GM19099 (cell line): Measurements from ENCODE around the gene NPPA.
A peak's percentile ranks its signal among the peaks of the same experiment; 100 is the strongest.

Experiments
- POLR2A ChIP-seq: IDR thresholded peaks from 3 replicates; pipeline ENCODE4 v1.6.1; 2011; ENCODE audit warnings: low read depth; ENCODE audit not compliant: insufficient read length; ENCODE audit errors: extremely low read depth

The NPPA gene

DNA sequence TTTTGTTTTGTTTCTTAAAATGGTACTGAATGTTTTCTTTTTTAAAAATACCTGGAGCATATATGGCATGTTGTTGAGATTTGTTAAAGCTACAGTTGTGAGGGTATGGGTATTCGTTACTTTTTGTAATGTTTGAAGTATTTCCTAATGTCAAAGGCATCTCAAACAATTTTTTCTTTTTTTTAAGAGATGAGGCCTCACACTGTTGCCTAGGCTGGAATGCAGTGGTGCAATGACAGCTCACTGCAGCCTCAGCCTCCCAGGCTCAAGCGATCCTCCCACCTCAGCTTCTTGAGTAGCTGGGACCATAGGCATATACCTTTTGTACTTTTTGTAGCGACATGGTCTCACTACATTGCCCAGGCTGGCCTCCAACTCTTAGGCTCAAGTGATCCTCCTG lies 25.5 kb downstream of the NPPA start:
- TF ChIP-seq POLR2A = no peak

DNA sequence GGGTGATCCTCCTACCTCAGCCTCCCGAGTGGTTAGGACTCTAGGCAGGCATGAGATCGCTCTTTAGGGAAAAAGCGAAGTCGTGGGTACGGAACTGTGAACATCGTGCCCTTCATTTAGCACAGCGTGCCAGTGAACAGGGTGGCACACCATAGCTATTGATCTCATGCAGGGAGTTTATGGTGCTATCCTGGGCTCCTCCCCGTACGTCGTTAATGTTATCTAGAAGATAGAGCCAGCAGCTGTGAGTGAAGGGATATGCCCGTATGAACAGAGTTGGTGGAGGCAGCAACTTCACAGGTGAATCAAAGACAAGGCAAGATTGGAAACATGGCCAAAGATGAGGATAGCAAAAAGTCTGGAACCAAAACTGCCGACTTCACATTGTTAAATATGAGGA lies 30.4 kb downstream of the NPPA start:
- TF ChIP-seq POLR2A = no peak

DNA sequence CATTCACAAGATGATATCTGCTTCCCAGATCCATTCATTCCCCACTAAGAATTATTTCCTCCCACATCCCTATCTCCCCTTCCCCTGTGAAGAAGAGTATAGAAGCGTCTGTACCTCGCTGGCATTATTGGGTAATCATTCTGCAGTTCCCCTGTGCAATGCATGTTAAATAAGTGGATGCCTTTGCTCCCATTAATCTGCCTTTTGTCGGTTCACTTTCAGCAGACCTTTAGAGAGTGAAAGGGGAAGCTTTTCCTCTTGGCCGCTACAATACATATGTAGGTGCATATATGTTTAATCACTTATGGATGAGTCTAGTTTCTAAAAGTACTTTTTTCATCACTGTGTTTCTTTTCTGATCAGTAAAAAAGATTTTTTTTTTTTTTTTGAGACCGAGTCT lies 34.6 kb downstream of the NPPA start:
- no peak for TF ChIP-seq POLR2A

DNA sequence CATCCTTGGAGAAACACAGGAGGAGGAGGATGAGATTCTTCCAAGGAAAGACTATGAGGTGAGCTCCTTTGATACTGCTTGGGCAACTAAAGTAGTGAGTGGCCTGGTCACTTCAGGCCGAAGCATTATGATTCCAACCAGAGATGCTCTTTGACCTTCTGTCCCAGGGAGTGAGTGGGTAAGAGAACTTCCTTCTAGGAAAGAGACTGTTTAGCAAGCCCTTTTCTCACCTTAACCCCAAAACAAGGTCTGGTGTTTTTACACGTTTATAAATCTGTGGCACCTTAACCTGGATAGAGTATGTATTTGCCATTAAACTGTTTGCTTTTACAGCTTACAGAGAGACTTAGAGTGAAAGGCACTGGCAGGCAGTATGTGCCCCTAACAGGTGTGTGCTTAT lies 40.5 kb downstream of the NPPA start:
- TF ChIP-seq POLR2A = no peak

DNA sequence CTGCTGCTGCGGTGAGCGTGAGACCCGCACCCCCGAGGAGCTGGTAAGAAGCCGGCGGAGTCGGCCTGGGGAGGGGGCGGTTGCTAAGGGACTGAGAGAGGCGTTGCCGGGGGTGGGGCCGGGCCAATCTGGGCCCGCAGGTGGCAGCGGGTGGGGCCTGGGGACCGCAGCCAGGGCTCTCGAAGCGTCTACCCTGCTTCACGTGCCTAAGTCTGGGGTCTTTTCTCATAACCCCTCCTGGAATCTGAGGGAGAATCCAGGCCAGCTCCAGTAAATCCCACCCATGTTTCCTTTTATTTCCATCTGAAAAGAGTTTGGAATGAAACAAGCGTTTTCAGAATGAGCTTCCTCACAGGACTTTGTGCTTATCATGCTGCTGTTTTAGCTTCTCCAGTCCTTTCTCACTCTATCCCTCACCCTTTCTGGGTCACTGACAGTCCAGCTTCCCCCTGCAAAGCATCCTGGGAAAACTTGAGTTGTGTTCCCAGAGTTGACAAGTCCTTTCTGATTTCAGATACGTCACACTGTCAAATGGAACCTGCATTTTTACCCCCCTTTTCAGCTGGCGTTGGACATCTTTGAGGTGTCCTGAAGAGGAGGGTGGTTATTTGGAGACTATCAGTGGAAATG lies 41.2 kb downstream of the NPPA start:
- no peak for TF ChIP-seq POLR2A

DNA sequence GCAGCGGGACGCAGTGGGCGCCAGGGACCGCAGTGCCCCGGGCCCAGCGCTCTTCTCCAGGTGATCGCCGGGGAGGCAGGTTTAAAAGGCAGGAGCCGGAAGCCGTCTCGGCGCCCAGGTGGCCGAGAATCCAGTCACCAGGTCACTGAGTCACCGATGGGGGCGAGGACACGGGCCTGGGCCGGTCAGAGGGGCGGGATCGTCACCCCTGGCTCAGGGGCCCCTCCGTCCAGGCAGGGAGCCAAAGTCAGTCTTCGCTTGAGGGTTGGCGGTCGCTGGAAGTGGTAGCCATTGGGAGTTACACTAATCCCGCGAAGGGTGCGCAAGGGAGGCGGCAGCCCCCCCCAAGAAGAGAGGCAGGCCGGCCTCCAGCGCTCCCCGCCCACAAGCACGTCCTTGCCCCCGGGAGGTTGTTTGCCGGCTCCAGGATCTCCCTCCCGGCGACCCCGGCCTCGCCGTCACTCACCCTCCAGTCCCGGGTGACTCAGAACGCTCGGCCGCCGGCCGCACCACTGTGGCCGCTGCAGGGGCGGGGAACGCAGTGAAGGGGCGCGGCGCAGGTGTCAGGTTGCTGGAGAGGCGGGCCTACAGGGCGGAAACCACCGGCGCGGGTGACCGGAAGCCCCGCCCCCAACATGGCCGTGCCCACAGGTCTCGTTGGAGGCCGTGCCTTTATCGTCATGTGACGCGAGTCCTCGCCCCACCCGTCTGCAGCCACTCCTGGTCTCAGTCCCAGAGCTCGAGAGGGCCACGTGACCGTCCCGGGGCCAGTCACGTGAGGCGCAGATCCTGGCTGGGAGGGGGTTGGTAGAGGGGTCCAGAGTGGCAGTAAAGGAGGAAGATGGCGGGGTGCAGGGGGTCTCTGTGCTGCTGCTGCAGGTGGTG lies 41.9 kb downstream of the NPPA start, which contains the start of the genes CLCN6 and MTHFR:
Gene CLCN6, plus strand, starts transcription at position 770 of the 885 bp plus-strand sequence. Its CDS starts 72 bp downstream, at position 842.
Gene MTHFR, minus strand, starts transcription at position 543 of the 885 bp plus-strand sequence. CDS start 2,848 bp downstream, outside the sequence.
- TF ChIP-seq POLR2A = peak; percentile 75

DNA sequence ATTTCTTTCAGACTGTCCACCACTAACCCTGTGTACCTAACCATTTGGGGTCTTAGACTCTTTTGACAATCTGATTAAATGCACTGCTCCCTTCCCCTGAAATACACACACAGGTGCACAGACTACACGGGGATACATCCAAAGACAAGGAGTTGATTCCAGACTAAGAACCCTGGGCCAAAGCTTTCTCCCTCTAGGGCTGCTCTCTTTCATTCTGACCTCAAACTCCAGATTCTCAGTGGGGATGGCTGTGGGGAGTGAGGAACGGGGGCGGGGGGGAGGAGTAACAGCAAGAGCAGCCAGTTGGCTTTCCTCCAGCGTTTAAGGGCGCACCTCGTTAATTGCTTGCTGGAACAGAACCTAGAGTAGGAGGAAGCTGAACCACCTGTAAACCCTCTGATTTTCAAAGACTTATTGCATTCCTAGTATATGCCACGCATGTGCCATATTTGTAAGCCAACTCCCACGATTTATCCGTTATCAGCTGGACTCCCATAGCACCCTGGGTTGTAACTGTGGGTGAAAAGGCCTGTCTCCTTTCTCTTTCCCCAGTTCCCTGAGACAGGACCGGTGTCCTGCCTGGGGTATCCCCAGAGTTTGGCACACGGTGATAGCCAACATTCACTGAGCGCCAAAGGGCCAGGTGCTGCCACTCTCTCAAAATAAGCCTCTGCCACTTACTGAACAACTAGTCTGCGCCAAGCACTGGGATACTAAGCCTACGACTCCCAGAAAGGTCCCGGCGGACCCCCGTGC lies 42.7 kb downstream of the NPPA start:
- TF ChIP-seq POLR2A = no peak

DNA sequence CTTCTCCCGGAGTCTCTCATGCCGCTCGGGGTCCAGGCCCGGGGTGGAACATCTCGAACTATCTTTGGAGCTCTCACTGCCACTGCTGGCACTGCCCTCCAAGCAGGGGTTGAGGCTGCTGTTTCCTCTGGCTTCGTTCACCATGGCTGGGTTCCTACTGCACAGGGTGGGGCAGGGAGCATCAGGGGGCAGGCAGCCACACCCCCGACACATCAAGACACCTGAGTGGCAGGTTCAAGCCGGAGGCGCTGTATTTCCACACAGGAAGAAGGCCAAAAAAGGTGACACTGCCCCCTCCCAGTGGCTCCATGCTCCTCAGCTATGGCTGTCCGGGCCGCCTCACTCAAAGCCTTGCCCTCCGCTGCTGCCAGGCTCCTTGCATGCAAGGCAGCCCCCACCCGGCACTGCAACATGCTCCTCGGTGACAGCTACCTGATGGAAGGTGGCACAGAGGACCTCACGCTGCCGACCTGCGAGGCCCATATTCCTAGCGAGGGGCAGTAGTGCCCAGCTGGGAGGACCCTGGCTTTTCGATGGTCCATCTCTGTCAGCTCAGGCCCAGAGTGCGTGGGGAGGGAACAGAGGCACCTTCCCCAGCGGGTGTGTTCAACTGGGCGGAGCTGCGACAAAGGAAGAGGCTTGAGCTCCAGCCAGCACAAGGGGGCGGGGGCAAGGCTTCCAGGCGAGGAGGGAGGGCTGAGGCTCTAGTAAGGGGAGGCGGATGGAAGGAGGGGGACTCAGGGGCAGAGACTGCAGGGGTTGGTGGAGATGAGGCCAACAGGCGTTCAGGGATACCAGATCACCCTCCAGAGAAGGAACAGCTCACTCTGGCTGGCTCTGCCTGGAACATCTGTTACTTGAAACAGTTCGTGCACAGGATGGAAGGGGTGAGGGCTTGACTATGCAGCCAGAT lies 44.4 kb downstream of the NPPA start:
- TF ChIP-seq POLR2A = peak; percentile 35

DNA sequence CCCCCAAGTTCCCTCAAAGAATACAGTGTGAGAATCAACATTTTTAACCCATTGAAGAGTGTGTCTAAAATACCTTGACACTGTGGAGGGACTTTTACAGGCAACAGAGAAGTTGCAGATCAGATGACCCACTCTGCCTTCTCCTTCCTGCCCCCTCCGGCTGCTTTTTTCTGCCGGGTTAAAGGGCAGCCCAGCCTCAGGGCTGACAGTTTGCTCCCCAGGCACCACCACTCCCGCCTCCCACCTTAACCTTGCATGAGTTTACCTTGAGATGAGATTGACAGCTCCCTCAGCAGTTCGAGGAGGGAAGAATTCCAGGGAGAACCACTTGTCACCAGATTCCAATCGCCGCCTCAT lies 45.0 kb downstream of the NPPA start:
- no peak for TF ChIP-seq POLR2A

DNA sequence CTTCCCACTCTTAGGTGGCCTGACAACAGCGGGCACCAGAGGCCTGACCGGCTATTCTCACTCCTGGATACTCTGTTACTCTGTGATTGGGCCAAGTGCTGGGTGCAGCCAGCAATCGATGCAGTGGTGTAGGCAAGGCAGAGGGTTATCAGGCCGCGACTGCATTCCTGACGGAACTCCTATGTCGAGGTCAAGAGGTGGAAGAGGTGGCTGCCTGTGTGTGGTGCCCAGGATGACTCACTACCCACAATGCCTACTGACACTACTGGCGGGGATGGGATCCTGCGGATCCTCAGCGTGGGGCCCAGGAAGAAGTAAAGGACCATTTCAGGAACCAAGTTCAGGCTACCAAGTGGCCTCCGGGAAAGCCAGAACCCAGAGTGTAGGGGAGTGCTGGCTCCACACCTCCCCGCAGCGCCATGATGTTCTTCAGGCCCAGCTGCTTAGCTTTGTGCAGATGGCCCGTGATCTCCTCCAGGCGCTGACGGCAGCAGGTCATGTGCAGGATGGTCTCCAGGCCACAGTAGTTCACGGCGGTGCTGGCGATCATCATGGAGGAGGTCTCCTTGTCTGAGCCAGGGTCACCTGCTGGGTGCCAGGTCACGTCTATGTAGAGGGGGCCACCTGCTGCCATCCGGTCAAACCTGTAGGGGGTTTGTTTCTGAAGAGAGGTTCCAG lies 46.7 kb downstream of the NPPA start:
- no peak for TF ChIP-seq POLR2A

DNA sequence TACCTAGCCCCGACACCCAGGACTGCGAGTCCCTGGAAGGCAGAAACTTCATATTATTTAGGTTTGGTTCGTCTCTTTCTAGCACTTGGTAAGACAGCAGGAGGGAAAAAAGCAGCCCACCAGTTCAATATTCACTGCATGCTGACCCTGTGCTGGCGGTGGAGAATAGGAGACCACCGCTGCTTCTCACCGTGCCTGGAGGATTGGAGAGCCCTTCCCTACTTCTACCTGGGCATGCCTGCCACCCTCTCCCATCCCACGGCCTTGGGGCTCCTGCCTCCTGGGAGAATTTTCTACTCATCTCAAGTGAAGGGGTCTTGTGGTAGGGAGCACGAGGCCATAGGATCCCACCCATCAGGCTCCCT lies 47.2 kb downstream of the NPPA start:
- TF ChIP-seq POLR2A = no peak

DNA sequence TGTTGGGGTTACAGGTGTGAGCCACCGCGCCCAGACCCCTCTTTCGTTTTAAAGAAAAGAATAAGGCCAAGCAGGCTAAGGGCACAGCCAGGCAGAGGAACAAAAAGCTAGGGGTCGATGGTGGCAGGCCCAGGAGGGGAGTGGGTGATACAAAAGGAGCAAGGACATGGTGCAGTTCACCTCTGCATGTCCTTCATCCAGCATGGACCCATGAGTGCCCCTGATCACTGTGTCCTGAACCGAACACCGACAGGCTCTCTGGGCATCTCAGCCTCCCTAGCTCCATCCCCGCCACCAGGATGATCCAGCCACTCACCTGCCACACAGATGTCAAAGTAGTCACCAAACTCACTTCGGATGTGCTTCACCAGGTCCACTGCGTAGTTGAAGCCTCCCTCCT lies 47.7 kb downstream of the NPPA start:
- TF ChIP-seq POLR2A = no peak

DNA sequence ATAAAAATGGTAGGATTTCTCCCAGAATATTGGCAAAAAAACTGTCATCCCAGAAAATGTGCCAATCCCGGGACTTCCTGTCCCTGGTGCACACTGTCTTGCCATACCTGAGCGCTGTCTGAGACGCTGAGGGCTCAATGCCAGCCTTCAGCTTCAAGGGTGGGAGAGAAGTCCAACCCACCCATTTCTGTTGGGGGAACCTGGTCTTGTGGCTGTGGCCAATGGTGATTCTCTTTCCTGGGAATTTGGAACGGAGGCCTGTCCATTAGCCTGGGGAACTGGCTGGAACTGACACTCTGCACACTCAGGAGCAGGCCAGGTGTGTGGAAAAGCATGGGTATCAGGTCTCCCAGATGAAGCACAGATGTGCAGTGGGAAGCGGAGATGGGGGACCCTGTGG lies 48.5 kb downstream of the NPPA start:
- no peak for TF ChIP-seq POLR2A
